Gastroesophageal sphincter (tissue), 4 donors: ENCODE data around the gene C18orf32. TPM values are rescaled to one million over a fixed set of nuclear protein-coding genes. Genes with fewer than 3 reads are reported as not detected.

Experiments used
- ATAC-seq: fragments of 150-250 bp; one replicate; pipeline ENCODE4 v1.9.1; 2016; ENCODE audit warnings: mild to moderate bottlenecking, moderate library complexity
- H3K27ac ChIP-seq, 4 donors: fragments of 200-600 bp; sonication (generic) in 3 of 4; 1 replicate in 3 of 4; 2 replicates in 1 of 4; pipeline ENCODE4 v1.5.1; 2016 to 2019
- H3K27me3 ChIP-seq: fragments of 200-600 bp; sonication (generic); one replicate; pipeline ENCODE4 v1.5.1; 2019
- H3K36me3 ChIP-seq, 2 donors: fragments of 200-600 bp; sonication (generic); one replicate each; pipeline ENCODE4 v1.5.1; 2019; ENCODE audit warnings: control low read depth in 1 of 2
- H3K4me1 ChIP-seq, 3 donors: fragments of 200-600 bp; sonication (generic); 1 replicate in 2 of 3; 2 replicates in 1 of 3; pipeline ENCODE4 v1.5.1; 2016 to 2019; ENCODE audit warnings: control low read depth in 2 of 3
- H3K4me3 ChIP-seq, 2 donors: fragments of 200-600 bp; sonication (generic); one replicate each; pipeline ENCODE4 v1.5.1; 2019; ENCODE audit warnings: mild to moderate bottlenecking in 1 of 2, moderate library complexity in 1 of 2
- H3K9me3 ChIP-seq, 3 donors: fragments of 200-600 bp; sonication (generic); one replicate each; pipeline ENCODE4 v1.5.1; 2017 to 2019; ENCODE audit warnings: control low read depth in 2 of 3
- EP300 ChIP-seq: sonication (generic); formaldehyde crosslinking; IDR thresholded peaks from one replicate; pipeline ENCODE4 v1.6.1; 2017; ENCODE audit warnings: antibody characterized with exemption, mild to moderate bottlenecking
- POLR2A ChIP-seq, 2 donors: fragments of 450-650 bp; IDR thresholded peaks; one replicate each; pipeline ENCODE4 v1.6.1; 2017; ENCODE audit warnings: antibody characterized with exemption in 2 of 2, mild to moderate bottlenecking in 2 of 2, moderate library complexity in 1 of 2
- POLR2AphosphoS5 ChIP-seq: sonication (generic); formaldehyde crosslinking; IDR thresholded peaks from one replicate; pipeline ENCODE4 v1.6.1; 2017; ENCODE audit warnings: antibody characterized with exemption
- WGBS, 2 donors: methylation state at CpG; one replicate each; pipeline ENCODE4 v1.1.5; 2018; ENCODE audit warnings: low coverage in 1 of 2; 5-methylcytosine and 5-hydroxymethylcytosine counted together
- small RNA-seq, 4 donors: library from RNA; depleted of rRNA; stranded (forward); fragments of <200 nt; gene quantifications; one replicate each; pipeline ENCODE3, GENCODE V24; 2016
- total RNA-seq, 4 donors: library from RNA; depleted of rRNA; stranded (reverse); fragments of >200 nt; gene quantifications; one replicate each; pipeline ENCODE4 v1.1.0, GENCODE V29; 2016
- TF ChIP-seq, protein P1 (sequence below), 4 experiments: fragments of 200-600 bp in 2 of 4; fragments of 450-650 bp in 2 of 4; sonication (generic) in 1 of 4; IDR thresholded peaks; one replicate each; pipeline ENCODE4 v1.5.1; 2017 to 2019; ENCODE audit warnings: antibody characterized with exemption in 4 of 4, mild to moderate bottlenecking in 2 of 4, moderate library complexity in 2 of 4

Gene C18orf32
- total RNA-seq, 4 donors from 2014 or later, result 38.9 to 64.0 (median 48.2) TPM

DNA sequence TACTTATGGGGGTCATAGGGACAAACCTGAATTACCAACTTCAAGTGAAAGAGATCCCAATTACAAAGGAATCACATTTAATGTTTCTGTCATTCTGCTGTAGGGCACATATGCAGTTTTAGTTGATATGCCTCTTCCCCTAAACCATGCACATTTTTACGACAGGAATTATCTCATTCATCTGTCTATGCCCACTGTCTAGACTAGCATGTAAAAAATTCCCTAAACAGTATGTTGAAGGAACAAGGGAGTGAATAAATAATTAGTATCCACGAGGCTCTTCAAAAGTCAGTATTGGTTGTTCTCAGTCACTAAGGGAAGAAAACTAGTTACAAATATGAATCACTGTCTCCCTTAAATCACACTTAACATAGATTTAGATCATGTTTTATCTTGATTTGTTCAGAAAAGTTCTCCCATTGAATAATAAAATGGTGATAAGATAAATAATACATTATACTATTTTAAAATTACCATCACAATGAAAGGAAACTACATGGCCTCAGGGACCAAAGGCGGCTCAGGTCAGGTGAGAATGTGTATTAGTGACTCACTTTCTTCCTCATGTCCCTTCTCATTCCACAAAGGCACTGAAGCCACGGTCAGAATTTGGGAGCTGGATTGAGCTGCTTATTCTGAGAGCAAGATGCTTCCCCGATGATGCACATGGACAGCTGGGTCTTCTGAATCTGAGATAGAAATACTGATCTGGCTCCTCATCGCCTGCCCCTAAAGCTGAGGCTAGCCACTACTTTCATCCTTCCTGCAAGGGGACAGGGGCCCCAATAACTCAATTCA lies 55.7 kb downstream of the C18orf32 start:
- TF ChIP-seq, protein P1, sequence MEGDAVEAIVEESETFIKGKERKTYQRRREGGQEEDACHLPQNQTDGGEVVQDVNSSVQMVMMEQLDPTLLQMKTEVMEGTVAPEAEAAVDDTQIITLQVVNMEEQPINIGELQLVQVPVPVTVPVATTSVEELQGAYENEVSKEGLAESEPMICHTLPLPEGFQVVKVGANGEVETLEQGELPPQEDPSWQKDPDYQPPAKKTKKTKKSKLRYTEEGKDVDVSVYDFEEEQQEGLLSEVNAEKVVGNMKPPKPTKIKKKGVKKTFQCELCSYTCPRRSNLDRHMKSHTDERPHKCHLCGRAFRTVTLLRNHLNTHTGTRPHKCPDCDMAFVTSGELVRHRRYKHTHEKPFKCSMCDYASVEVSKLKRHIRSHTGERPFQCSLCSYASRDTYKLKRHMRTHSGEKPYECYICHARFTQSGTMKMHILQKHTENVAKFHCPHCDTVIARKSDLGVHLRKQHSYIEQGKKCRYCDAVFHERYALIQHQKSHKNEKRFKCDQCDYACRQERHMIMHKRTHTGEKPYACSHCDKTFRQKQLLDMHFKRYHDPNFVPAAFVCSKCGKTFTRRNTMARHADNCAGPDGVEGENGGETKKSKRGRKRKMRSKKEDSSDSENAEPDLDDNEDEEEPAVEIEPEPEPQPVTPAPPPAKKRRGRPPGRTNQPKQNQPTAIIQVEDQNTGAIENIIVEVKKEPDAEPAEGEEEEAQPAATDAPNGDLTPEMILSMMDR (IDR thresholded peaks at IDR 0.05), result no peak
- no peak for TF ChIP-seq POLR2A (IDR thresholded peaks at IDR 0.05)
- no peak for TF ChIP-seq POLR2AphosphoS5
- TF ChIP-seq EP300, result no peak
- ATAC-seq, result no peak

More for the DNA sequence above, 55.7 kb downstream of the C18orf32 start:
- Histone ChIP-seq H3K4me3 (no peak overlapping the region), H3K4me1 (no peaks in the 10 kb centered on the region), H3K27me3 (no peaks in the 10 kb centered on the region), H3K27ac (no peak overlapping the region), H3K36me3 (peaks cover 0 to 25% of the 10 kb centered on the region in 2 donors), H3K9me3 (no peaks in the 10 kb centered on the region)
- 79 to 83% methylated on average over 5 to 6 of the region's 6 CpGs for WGBS, 2 donors

Small RNAs within 50 kb of the gene (small RNA-seq; reads per million reads assigned to genes)
- 0 reads per million in 4 donors for gene SNORD58A
- gene SNORD58C, result 0 reads per million in 4 donors

Other genes with a start within 250 kb of the C18orf32 start
- gene DYM, start 26.6 kb downstream of the C18orf32 start, total RNA-seq, result 100 to 1,000 TPM in 1 of 4 donors, 10 to 100 TPM in 3; 57.1 to 106 (median 79.4) TPM
- 1,000 to 10,000 TPM in 3 of 4 donors, 100 to 1,000 TPM in 1; 816 to 2,355 (median 1,855) TPM for gene RPL17, start 5.2 kb upstream of the C18orf32 start, total RNA-seq
- gene LIPG, start 74.8 kb upstream of the C18orf32 start, total RNA-seq, result 10 to 100 TPM in 1 of 4 donors, under 1 TPM in 3; 0.12 to 12.4 (median 0.46) TPM